ENCODE measurements around the gene MPO. TPM values are rescaled to one million over a fixed set of nuclear protein-coding genes. Genes with fewer than 3 reads are reported as not detected.

The MPO gene
- total and polyA plus RNA-seq, 12 donors, result 0.13 to 1.4 (median 0.36) TPM; not detected in 3

DNA sequence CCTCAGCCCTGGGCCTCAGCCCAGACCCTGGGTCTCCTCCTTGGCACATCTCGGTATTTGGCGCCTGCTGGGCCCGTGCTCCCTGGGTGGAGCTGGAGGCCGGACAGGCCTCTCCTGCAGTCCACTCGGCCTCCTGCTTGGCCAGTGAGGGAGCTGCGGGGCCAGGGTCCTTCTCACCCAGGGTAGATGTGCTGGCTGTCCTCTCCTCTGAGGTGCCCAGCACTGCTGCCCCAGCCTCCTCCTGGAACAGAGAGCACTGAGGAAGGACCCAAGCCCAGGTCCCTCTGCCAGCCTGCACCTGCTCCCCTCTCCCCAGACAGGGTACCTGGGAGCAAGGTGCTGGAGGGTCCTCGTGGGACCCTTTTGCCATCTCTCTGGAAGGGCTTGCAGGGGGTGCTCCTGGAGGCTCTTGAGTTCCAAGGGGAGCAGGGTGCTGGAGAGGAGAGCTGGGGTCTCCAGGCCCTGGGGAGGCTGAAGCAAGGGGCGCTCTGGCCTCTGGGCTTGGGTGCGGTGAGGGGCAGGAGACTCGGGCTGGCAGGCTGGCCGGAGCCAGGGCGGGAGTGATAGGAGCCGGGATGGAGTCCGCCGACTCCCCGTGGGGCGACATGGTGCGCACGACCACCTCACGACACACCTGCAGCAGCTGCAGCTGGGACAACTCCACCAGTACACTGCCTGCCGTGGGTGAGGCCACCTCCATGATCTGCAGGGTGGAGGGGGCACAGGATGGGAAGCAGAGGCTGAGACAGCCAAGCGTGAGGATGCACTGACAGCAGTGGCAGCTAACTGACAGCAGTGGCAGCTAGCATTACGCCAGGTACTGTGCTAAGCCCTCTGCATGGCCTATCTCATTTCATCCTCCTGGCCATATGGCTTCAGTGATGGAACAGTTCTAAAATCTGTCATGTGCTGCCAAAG lies 30.0 kb upstream of the MPO start:
- H3K4me3 ChIP-seq, result no peak overlapping the region
- WGBS, 4 donors, result 91 to 93% (median 91%) methylated on average over 21 to 23 of the region's 23 CpGs
- no peaks in the 10 kb centered on the region for H3K36me3 ChIP-seq (replicated peaks in 1 of 2)
- H3K27ac ChIP-seq, result no peak overlapping the region
- intact Hi-C loops (cut with DNase I), result no loop called here
- TF ChIP-seq, protein P1, sequence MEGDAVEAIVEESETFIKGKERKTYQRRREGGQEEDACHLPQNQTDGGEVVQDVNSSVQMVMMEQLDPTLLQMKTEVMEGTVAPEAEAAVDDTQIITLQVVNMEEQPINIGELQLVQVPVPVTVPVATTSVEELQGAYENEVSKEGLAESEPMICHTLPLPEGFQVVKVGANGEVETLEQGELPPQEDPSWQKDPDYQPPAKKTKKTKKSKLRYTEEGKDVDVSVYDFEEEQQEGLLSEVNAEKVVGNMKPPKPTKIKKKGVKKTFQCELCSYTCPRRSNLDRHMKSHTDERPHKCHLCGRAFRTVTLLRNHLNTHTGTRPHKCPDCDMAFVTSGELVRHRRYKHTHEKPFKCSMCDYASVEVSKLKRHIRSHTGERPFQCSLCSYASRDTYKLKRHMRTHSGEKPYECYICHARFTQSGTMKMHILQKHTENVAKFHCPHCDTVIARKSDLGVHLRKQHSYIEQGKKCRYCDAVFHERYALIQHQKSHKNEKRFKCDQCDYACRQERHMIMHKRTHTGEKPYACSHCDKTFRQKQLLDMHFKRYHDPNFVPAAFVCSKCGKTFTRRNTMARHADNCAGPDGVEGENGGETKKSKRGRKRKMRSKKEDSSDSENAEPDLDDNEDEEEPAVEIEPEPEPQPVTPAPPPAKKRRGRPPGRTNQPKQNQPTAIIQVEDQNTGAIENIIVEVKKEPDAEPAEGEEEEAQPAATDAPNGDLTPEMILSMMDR (IDR thresholded peaks at IDR 0.05), result no peak
- TF ChIP-seq POLR2A (IDR thresholded peaks at IDR 0.05), result no peak
- no peaks in the 10 kb centered on the region for H3K9me3 ChIP-seq (replicated peaks in 1 of 3)
- DNase-seq, result peak in 2 of 7 donors; percentile 13 to 19
- no peaks in the 10 kb centered on the region for H3K4me1 ChIP-seq (replicated peaks in 1 of 2)
- no peaks in the 10 kb centered on the region for H3K27me3 ChIP-seq

DNA sequence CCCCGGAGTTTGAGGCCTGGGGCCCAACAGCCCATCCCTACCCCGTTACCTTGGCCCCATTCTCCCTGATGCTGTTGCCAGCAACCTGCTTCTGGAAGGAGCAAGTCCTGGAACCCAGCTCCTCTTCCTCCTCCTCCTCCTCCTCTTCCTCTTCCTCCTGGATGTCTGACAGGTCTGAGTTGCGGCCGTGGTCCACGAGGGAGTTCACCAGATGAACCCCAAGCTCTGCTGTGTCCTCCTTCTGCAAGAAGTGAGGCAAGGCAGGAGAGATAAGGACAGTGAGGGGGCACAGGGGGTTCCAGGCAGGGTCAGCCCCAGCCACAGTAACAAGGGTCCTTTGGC lies 29.2 kb upstream of the MPO start:
- no peak for TF ChIP-seq POLR2A (IDR thresholded peaks at IDR 0.05)
- TF ChIP-seq, protein P1 (IDR thresholded peaks at IDR 0.05), result no peak
- Histone ChIP-seq H3K27me3 (no peaks in the 10 kb centered on the region), H3K27ac (no peak overlapping the region), H3K4me3 (no peak overlapping the region), H3K4me1 (replicated peaks in 1 of 2) (no peaks in the 10 kb centered on the region), H3K9me3 (replicated peaks in 1 of 3) (no peaks in the 10 kb centered on the region), H3K36me3 (replicated peaks in 1 of 2) (no peaks in the 10 kb centered on the region)
- intact Hi-C loops (cut with DNase I), result loop anchor here in 1 of 2 donors (5.0 kb wide), 1 partner anchor 42 kb away; the partner anchor contains the start of gene SUPT4H1
- DNase-seq, result peak in 1 of 7 donors; percentile 5
- 60 to 79% (median 64%) methylated on average over 4 to 5 of the region's 5 CpGs for WGBS, 4 donors

DNA sequence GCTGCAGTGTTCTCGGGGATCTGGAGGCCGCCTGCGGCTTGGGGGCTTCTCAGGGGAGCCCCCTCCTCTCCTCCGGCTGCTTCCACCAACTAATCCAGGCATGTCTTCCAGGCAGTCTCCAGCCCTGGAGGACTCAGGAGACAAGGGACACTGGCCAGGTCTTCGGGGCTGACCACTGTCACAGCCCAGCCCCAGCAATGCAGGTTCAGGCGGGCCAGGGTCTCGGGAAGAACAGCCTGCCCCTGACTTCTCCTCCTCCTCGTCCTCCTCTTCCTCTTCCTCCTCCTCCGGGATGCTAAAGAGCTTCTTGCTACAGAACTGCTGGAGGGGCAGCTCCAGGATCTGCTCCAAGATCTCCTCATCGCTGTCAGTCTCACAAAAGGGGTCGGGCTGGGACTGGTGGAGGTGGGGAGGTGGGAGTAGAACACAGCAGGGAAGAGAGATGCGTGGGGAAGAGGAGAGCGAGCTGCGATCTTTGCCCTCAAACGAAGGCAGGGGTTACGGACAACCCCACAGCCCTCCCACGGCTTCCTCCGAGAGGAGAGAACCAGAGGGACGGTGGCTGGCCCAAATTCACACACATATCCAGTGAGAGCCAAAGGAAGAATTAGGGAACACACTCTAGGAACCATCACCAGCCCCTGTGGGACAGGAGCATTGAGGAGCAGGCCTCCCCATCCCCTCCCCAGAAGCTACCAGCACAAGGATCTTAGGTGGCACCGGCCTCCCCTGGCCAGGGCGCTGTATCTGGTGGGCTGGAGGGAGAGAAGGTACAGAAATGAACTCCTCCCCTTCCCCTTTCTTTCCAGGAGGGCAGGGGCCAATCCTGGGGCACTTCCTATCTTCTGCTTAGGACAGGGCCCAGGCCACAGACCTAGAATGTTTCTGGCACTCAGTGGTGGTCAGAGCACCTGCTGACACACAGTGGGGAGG lies 28.5 kb upstream of the MPO start:
- 82 to 86% (median 85%) methylated on average over 17 to 21 of the region's 21 CpGs for WGBS, 4 donors
- TF ChIP-seq POLR2A (IDR thresholded peaks at IDR 0.05), result no peak
- TF ChIP-seq, protein P1 (IDR thresholded peaks at IDR 0.05), result no peak
- Histone ChIP-seq H3K27me3 (no peaks in the 10 kb centered on the region), H3K4me3 (no peak overlapping the region), H3K9me3 (replicated peaks in 1 of 3) (no peaks in the 10 kb centered on the region), H3K4me1 (replicated peaks in 1 of 2) (no peaks in the 10 kb centered on the region), H3K36me3 (replicated peaks in 1 of 2) (no peaks in the 10 kb centered on the region), H3K27ac (no peak overlapping the region)
- DNase-seq, result peak in 2 of 7 donors; percentile 9 to 13
- intact Hi-C loops (cut with DNase I), result loop anchor here in 1 of 2 donors (5.0 kb wide), 1 partner anchor 43 kb away; the partner anchor contains the start of gene SUPT4H1
